NCI-H2227 (cell line): ENCODE data around the gene KAZN.

ENCODE experiments used
- DNase-seq: peaks from one replicate; lab custom pipeline; 2025; ENCODE audit not compliant: unreplicated experiment; lab: John Stamatoyannopoulos, UW

The KAZN gene

DNA sequence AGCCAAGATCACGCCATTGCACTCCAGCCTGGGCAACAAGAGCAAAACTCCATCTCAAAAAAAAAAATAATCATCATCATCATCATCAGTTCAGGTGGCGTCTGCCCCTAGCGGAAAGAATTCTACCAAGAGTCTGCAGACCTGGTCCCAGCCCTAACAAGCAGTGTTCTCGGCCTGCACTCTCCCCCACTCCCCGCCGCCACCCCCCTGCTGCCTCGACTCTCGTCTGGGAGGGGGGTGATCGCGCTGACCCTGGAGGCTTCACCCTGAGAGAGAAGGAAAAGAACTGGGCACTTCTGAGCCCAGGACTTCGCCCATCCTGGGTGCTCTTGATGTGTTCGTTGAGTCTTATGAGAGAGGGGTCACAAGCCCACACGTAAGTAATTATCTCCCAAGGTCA lies 394.9 kb downstream of the KAZN start:
- DNase-seq: no peak

DNA sequence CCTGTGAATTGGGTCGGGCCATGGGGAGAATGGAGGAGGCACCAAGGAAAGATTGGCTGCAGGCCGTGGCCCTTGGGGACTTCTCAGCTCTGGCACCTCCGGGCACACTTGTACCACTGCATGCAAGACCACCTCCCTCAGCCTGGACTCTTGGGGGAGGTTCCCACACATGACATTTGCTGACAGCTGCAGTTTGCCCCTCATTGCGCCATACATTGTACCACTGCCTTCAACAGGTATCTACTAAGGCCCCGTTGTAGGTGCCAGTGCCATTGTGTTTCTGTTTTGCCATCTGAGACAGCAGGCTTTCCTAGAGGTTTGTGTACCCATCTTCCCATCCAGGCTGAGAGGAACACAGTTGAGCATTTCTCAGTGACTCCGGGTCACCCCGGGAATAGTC lies 395.7 kb downstream of the KAZN start:
- no peak for DNase-seq

DNA sequence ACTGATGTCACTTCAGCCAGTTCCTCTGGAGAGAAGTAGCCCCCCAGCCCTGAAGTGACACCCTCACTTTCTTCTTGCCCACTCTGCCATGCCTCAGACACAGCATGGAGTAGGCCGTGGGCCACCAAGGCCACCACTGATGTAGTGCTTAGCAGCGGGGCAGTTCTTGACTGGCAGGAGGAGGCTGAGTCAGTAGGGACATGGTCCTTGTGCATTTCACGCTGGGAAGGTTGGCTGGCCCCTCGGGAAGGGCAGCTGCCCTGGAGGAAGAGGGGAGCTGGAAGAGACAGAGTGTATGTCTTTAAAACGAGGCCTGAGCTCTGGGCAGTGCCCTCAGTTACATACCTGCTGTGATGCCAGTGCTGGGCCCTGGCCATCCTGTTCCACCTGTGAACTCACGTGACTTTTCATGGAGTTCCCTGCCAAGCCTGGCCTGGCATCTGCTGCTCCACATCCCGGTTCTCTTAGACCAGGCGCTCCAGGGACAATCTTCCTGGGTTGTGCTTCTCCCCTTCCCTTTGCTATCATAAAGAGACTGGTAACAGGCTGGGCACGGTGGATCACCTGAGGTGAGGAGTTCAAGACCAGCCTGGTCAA lies 396.5 kb downstream of the KAZN start:
- no peak for DNase-seq

DNA sequence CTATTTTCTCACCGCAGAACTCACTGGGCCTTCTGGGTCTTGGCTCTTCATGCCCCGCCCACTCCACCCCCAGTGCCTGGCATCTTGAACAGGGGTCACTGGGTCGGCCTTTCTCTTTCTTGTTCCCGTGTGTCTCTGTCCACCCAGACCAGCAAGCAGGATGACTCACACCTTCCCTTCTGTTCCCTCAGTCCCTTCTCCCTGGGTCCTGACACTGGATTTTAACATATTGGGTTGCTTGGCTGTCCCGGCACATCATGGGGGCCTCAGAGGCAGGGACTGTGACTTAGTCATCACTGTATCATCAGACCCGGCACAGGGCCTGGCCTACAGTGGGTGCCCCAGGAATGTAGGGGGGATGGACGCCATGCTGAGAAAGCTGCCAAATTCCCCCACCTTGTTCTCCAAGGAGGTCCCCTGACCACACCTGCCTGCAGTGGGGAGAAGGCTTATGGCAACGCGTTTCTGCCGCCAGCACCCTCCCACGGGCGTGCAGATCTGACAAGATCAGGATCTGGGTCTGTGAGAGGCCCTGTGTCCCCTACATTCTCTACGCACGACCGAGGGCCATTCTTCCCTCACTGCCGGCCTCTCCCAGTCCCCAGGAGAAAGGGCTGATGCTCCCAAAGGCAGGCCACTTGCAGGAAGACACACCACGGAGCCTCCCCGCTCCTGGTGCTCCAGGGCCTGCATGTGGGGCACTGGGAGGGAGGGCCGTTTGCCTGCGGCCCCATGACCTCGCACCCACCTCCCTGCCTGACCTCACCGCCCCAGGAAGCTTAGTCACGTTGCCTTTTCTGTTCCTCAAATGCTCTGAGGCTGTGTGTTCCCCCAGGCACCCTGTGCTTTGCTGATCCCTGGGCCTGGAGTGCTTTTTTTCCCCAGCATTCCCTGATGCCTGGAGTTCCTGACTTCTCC lies 397.9 kb downstream of the KAZN start:
- no peak for DNase-seq

DNA sequence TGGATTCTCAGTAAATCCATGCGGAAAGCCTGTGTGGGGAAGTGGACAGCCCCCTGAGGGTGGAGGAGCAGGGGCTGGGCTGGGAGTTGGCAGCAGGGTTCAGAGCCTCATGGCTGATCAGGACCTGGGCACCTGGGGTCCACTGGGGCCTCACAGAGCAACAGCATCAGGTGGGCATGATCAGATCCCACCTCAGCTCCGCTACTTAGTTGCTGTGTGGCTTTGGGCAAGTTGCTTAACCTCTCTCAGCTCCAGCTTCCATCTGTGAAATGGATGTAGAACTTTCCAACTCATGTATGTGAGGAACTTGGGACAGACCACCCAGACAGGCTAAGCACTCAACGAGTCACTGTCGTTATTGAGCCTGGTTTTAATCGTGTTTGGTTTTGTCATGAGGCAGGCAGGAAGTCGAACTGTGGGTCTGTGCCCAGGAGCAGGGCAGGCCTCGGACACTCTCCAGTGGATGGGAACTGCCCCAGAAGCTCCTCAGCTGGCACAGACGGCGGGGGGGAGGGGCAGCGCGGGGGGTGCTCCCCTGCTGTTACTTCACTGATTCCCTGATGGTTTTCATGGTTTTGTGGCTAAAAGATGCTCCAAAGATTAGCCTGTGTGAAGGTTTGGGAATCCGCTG lies 399.3 kb downstream of the KAZN start:
- DNase-seq: no peak

DNA sequence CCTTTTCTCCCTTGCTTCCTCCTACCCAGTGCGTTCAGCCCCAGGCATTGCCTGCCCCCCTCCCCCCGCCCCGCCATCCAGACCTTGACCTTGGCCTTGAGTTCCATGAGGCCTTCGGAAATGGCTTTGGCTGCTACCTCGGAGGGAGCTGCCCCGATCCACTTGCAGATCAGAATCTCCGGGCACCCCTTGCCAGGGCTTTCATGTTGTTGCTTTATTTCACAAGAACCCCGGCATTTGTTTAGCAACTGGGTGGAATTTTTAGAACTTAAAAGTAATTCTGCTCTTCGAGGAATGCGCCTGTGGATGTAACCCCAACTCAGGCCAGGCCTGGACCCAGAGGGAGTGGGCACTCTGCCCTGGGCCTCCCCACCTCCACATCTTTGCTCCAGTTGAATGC lies 401.0 kb downstream of the KAZN start:
- no peak for DNase-seq

DNA sequence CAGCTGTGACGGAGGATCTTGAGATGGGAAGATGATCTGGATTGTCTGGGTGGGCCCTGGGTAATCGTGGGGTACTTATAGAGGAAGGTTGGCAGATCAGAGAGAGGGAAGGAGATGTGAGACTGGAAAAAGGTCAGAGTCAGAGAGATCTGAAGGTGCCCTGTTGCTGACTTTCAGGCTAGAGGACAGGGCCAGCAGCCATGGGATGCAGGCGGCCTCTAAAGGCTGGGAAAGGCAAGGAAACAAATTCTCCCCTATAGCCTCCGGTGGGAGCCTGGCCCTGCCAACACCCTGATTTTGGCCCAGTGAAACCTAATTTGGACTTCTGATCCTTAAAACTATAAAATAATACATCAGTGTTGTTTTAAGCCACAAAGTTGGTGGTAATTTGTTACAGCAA lies 401.5 kb downstream of the KAZN start:
- no peak for DNase-seq

DNA sequence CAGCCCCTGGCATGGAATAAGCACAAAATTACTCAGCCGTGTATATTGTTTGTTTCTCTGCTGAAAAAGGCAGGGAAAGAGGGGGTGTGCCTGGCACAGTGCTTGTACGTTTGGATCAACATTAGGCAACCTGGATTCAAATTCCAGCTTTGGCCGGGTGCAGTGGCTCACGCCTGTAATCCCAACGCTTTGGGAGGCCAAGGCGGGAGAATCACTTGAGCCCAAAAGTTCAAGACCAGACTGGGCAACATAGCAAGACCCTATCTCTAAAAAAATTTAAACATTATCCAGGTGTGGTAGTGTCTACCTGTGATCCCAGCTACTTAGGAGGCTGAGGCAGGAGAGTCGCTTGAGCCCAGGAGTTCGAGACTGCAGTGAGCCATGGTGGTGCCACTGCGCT lies 402.2 kb downstream of the KAZN start:
- no peak for DNase-seq

DNA sequence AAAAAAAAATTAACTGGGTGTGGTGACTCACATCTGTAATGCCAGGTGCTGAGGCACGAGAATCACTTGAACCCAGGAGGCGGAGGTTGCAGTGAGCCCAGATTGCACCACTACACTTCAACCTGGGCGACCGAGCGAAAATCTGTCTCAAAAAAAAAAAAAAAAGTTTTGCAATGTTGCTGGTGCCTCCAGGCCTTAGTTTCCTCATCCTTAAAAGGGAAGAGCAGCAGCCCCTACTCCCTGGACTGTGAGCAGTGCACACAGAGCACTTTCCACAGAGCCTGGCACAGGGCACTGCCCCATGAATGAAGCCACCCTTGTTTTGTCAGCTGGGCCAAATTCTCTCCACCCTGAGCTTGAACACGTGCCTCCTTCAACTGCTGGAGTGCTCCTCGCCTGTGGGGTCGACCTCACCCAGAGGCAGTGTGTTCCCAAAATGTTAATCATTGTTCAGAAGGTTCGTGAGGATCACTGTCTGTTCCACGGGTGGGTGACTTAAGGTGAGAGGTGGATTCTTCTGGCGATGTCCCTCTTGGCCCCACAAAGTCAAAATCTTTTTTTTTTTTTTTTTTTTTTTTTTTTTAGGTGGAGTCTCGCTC lies 402.9 kb downstream of the KAZN start:
- no peak for DNase-seq

DNA sequence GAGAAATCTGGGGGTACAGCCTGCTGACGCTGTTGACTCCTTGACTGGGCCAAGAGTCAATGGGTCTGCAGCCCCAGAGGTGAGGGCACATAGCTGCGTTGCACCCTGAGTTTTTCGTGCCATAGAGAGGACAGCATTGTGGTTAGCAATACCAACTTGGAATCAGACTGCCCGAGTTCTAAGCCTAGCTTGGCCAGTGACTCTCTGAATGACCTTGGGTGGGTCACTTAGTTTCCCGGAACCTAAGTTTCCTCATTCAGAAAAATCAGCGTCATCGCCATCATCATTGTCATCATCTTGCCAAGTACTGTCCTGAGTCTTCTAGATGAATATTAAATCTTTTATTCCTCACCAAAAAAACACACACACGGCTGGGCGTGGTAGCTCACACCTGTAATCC lies 403.8 kb downstream of the KAZN start:
- no peak for DNase-seq

DNA sequence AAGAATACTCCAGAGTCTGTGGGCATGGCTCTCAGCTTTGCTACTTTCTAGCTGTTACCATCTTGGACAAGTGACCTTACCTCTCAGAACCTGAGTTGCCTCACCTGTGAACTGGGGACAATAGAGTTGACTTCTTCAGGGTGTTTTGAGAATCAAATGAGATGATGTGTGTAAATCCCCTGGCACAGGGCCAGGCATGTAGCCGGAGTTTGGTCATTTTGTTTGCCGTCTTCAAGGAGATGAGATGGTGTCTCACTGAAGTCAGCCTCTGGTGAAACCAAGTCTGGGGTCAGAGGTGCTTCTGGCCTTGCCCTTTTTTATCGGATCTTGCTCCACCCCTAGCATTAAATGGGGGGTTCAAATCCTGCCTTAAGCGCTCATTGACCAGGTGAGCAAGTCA lies 405.9 kb downstream of the KAZN start:
- DNase-seq: no peak

DNA sequence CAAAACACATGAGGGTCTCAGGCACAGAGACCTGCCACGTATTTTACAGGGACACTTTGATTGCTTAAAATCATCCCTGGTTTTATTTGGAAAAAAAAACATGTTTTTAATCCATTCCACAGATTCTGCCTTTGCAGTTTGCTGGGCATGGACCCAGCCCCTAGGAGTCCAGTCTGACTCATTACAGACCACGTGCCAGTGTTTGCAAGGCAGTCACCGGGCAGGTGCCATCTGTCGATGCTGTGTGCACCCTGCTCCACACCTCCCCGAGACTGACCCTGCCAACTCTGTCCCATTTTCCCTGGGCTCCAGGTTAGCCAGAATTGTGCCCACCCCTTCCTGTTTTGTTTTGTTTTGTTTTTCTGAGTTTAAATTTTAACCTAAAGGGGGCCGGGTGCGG lies 406.6 kb downstream of the KAZN start:
- DNase-seq: no peak

DNA sequence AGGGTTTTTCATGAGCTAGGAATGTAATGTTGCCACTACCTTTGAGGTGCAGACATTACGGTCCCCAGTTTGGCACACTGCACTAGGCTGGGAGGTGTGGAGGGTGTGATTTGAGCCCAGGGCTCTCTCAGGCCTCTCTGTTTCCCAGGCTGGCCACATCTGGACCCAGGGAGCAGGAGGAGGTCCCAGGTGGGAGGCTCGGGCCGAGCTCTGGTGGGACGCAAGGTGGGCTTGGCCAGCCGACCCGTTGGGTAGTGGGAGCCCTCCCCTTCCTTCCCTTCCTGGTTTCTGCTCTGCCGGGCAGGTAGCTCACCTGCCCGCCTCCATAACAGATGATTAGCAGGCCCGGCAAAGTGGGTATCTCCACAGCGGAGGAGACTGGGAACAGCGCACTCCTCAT lies 408.9 kb downstream of the KAZN start:
- no peak for DNase-seq

DNA sequence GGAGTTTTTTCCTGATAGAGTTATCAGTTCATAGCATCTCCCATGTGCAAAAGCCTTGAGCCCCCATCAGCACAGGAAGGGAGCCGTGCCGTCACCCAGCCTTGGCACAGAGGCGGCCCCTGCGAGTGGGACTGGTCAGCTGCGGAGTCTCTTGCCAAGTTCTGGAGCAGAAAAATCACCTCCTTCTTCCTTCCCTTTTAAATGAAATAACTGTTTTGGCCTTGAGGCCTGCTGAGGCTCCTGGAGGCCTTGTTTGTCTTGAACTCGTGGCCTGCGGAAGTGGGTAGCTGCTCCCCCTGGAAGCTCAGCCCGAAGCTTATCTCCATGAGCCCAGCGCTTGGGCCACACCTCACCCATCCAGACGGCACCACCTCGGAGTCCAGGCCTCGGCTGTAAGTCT lies 409.4 kb downstream of the KAZN start:
- DNase-seq: no peak

DNA sequence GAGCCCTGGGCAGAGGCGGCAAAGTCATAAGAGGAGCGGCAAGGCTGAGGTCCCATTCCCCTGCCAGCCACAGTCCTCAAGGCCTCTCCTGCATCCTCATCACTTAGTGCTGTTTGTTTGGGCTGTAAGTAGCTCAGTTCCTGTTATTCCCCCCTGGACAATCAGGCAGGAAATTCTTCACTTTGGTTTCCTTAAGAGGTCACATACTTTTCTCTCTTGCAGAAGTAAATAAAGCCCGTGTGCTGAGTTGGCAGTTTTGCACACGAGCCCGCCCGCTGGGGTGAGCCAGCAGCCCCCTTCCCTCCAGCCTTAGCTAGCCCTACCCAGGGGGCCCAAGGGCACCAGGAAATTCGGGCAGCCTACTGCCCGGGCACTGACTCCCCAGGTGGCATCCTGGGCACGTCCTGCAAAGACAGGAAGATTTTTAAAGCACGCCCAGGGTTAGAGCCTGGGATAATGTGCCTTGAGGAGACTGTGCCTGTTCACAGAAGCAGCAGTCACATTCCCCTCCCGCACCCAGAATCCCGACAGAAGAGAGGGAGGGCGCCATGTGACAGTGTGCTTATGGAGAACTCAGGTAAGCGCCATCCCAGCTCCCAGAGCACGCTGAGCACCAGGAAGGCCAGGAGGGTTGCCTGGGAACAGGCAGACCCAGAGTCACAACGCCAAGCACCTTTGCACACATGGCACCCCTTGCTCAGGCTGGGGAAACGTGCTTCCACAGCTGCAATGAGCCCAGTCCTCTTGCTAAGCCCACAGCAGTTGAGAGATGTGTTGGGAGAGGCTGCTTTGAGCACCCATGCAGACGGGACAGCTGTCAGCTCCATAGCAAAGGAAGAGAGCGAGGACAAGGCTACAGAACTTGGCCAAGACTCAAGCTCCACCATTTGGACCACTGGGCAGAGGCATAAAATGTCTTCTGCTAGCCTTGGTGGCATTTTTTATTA lies 410.6 kb downstream of the KAZN start:
- DNase-seq: no peak

DNA sequence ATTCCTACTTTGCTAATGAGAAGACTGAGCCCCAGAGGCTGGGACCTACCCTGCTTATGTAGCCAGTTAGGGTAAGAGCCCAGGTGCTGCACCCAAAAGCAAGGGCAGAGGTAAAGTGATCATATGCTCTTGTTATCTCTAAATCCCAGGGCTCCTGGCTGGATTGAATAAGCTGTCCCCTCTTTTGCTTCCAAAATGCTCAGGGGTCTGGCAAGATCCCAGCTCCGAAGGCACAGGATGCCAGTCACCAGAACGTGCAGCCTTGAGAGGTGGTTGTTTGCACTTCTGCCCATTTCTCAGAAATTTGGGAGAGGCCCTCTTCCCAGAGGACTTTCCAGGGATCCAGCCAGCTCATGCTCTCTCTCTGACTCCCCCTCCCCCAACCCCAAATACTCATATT lies 412.7 kb downstream of the KAZN start:
- no peak for DNase-seq

DNA sequence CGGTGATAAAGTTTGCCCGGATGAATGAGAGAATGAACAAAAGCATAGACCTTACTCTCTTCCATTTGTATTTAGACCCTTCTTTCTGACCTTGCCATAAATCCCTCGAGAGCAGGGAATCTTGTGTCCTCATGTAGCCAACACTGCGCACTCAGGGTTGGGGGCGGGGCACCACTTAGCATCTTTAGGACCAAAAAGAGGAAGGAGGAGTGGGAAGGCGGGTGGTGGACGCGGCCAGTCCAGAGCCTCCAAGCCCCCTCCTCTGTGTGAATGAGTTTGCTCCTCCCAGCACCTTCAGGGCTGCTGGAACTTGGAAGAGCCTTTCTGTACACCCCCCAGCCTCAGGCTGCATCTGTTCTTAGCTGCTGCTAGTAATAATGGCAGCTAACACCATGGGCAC lies 413.2 kb downstream of the KAZN start:
- peak; percentile 25 for DNase-seq

DNA sequence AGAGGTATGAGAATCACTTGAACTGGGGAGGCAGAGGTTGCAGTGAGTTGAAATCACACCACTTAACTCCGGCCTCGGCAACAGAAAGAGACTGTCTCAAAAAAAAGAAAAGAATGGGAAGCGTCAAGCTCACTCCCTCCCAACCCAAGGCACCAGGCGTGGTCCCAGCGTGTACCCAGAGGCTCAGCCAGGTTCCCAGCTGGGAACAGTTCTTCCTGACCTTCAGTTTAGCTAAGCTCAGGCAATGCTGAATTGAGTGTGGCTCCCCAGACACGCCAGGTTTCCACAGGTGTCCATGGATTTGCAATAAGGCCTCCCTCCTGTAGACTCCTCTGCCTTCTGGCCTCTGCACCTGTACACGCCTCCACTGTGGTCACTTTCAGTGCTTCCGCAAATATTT lies 414.3 kb downstream of the KAZN start:
- no peak for DNase-seq

DNA sequence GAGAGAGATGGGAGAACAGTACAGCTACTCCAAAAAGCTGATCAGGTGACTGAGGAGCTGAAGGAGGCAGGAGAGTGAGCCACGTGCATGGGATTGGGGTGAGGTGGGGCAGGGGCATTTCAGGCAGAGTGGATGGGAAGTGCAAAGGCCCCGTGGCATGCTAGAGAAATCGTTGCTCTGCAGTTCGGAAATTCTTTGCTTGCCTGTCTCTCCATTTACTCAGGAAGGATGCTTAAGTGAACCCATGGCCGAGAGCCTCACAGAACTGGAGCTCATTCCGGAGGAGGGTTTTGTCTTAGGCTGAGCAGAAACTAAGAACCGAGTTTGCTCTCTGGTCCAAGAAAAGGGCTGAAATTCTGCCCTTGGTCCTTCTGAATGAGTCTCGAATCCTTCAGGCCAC lies 415.3 kb downstream of the KAZN start:
- no peak for DNase-seq

DNA sequence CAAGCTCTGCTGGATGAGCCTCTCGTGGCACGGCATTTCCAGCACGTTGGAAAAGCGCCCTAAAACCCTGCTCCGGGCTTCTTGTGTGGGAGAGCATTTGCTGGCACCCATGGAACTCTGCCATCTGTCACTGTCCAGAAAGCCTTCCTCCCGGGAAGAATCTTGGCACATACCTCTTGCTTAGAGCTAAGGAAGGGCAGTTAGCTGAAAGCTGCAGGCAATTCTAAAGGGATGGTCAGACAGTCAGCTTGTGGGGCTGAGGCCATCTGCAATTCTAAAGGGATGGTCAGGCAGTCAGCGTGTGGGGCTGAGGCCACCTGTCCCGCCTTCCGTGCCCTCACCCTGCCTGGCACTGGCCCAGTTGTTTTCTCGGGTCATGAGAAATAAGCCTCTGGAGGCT lies 416.0 kb downstream of the KAZN start:
- no peak for DNase-seq

DNA sequence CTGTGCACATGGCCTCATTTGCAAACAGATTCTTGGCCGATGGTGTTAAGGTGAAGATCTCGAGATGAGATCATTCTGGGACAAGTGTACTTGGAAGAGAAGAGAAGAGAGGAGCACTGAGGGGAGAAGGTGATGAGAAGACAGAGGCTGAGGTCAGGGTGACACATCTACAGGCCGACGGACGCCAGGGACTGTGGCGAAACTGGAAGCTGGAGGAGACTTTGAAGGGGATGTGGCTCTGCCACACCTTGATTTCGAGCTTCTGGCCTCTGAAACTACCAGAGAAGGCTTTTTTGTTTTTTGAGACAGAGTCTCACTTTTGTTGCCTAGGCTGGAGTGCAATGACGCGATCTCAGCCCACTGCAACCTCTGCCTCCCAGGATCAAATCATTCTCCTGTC lies 417.5 kb downstream of the KAZN start:
- no peak for DNase-seq
